Esophagus squamous epithelium (tissue), 5 donors: ENCODE measurements around the gene MED13L. TPM values are rescaled to one million over a fixed set of nuclear protein-coding genes. Genes with fewer than 3 reads are reported as not detected.

Experiments used
- DNase-seq: peaks from one replicate; lab custom pipeline; 2025; lab: John Stamatoyannopoulos, UW
- H3K27ac ChIP-seq, 4 donors: fragments of 200-600 bp; sonication (generic); one replicate each; pipeline ENCODE4 v1.5.1; 2016 to 2019; ENCODE audit warnings: mild to moderate bottlenecking in 1 of 4
- H3K27me3 ChIP-seq, 4 donors: fragments of 200-600 bp; sonication (generic); 1 replicate in 3 of 4; 2 replicates in 1 of 4; pipeline versions ENCODE4 v1.5.1 to v1.6.0; 2017 to 2021; ENCODE audit warnings: antibody characterized with exemption in 1 of 4
- H3K36me3 ChIP-seq, 3 donors: fragments of 200-600 bp; sonication (generic); one replicate each; pipeline ENCODE4 v1.5.1; 2016 to 2019
- H3K4me1 ChIP-seq, 3 donors: fragments of 200-600 bp; sonication (generic); one replicate each; pipeline ENCODE4 v1.5.1; 2017 to 2019
- H3K4me3 ChIP-seq, 4 donors: fragments of 200-600 bp; sonication (generic); 1 replicate in 3 of 4; 2 replicates in 1 of 4; pipeline ENCODE4 v1.5.1; 2016 to 2019; ENCODE audit warnings: mild to moderate bottlenecking in 2 of 4, moderate library complexity in 1 of 4
- H3K9me3 ChIP-seq, 3 donors: fragments of 200-600 bp; sonication (generic); one replicate each; pipeline ENCODE4 v1.5.1; 2016 to 2019
- POLR2A ChIP-seq, 4 donors: fragments of 450-650 bp; IDR thresholded peaks; one replicate each; pipeline ENCODE4 v1.6.1; 2017; ENCODE audit warnings: antibody characterized with exemption in 4 of 4, mild to moderate bottlenecking in 4 of 4, moderate library complexity in 3 of 4
- WGBS, 2 donors: methylation state at CpG; one replicate each; pipeline ENCODE4 v1.1.5; 2018; 5-methylcytosine and 5-hydroxymethylcytosine counted together
- intact Hi-C: fragments of 100-400 bp; cut with DNase I; formaldehyde crosslinking; loops from one replicate; pipeline ENCODE4 v1.15.0; 2022
- total RNA-seq, 4 donors: library from RNA; depleted of rRNA; stranded (reverse); fragments of >200 nt; gene quantifications; one replicate each; pipeline ENCODE4 v1.1.0, GENCODE V29; 2016
- TF ChIP-seq, protein P1 (sequence below), 6 experiments: fragments of 450-650 bp in 4 of 6; fragments of 200-600 bp in 2 of 6; sonication (generic) in 2 of 6; IDR thresholded peaks; one replicate each; pipeline ENCODE4 v1.5.1; 2016 to 2019; ENCODE audit warnings: antibody characterized with exemption in 6 of 6, mild to moderate bottlenecking in 4 of 6, moderate library complexity in 4 of 6
- donor health status: DM: yes; HTN: yes; CAD: no.

Gene MED13L
- total RNA-seq, 4 donors from 2014 or later: 52.2 to 137 (median 62.1) TPM

DNA sequence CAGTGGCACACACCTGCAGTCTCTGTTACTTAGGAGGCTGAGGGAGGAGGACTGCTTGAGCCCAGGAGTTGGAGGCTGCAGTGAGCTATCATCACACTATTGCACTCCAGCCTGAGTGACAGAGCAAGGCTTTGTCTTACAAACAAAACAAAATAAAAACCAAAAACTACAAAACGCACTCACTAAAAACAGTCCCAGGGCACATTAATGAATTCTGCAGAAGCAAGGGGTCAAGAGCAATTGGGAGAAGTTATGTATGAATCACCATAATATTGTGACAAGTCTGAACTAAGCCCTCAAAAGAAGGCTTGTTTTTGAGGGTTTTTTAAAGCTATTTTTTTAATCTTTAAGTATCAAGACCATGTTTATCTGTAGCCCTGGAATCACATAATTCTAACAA, 201.1 kb downstream of the MED13L start:
- H3K4me3 ChIP-seq: no peak overlapping the region
- H3K27me3 ChIP-seq: no peaks in the 10 kb centered on the region
- TF ChIP-seq, protein P1, sequence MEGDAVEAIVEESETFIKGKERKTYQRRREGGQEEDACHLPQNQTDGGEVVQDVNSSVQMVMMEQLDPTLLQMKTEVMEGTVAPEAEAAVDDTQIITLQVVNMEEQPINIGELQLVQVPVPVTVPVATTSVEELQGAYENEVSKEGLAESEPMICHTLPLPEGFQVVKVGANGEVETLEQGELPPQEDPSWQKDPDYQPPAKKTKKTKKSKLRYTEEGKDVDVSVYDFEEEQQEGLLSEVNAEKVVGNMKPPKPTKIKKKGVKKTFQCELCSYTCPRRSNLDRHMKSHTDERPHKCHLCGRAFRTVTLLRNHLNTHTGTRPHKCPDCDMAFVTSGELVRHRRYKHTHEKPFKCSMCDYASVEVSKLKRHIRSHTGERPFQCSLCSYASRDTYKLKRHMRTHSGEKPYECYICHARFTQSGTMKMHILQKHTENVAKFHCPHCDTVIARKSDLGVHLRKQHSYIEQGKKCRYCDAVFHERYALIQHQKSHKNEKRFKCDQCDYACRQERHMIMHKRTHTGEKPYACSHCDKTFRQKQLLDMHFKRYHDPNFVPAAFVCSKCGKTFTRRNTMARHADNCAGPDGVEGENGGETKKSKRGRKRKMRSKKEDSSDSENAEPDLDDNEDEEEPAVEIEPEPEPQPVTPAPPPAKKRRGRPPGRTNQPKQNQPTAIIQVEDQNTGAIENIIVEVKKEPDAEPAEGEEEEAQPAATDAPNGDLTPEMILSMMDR (IDR thresholded peaks at IDR 0.05): no peak
- TF ChIP-seq POLR2A (IDR thresholded peaks at IDR 0.05): no peak
- peaks cover 0 to 9% (median 0%) of the 10 kb centered on the region in 3 donors for H3K36me3 ChIP-seq
- no peak overlapping the region for H3K27ac ChIP-seq
- WGBS, 2 donors: 69 to 85% methylated on average over 1 of the region's 1 CpG
- no peak for DNase-seq
- H3K9me3 ChIP-seq: no peaks in the 10 kb centered on the region
- intact Hi-C loops: no loop called here
- peaks cover 0 to 18% (median 3%) of the 10 kb centered on the region in 3 donors for H3K4me1 ChIP-seq

GRCh38 chr12:116074686-116075085, 202.8 kb downstream of the MED13L start:
- TF ChIP-seq, protein P1 (IDR thresholded peaks at IDR 0.05): no peak
- TF ChIP-seq POLR2A (IDR thresholded peaks at IDR 0.05): no peak
- intact Hi-C loops: no loop called here
- 94 to 95% methylated on average over 1 of the region's 1 CpG for WGBS, 2 donors

DNA sequence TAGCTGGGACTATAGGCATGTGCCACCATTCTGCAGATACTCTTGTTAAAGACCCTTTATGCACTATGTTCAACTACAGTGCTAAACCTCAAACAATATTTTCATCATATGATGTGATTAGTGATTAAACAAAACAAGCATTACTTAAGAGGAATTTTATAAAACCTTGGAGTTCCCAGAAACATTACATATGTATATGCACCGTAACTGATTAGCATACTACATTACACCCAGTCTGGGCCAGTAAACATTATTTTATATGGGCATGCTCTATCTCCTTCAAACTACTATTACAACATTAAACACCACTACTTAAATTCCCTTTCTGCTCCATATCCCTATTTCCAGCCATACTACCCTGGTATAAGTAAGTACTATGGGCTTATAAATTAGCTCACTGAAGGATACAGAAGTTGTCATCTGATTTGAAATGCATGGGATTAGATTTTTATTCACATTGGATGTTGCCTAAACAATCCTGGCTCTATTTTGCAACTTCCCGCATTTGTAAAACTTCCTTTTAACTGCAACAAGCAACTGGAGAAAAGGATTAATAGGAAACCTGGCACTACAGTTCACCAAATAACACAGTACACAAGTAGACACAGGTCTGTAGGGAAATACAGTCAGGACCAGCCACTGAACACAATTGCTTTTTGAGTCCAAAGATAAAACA, 205.8 kb downstream of the MED13L start:
- Histone ChIP-seq H3K27ac (no peak overlapping the region), H3K4me3 (no peak overlapping the region), H3K27me3 (no peaks in the 10 kb centered on the region), H3K36me3 (no peaks in the 10 kb centered on the region), H3K9me3 (no peaks in the 10 kb centered on the region), H3K4me1 (peaks cover 0 to 26% (median 8%) of the 10 kb centered on the region in 3 donors)
- TF ChIP-seq POLR2A (IDR thresholded peaks at IDR 0.05): no peak
- TF ChIP-seq, protein P1 (IDR thresholded peaks at IDR 0.05): no peak
- no peak for DNase-seq
- 63 to 71% methylated on average over 2 of the region's 2 CpGs for WGBS, 2 donors
- intact Hi-C loops: no loop called here

More at GRCh38 chr12:116074686-116075085, 202.8 kb downstream of the MED13L start:
- H3K4me3 ChIP-seq: no peak overlapping the region
- no peaks in the 10 kb centered on the region for H3K9me3 ChIP-seq
- peaks cover 0 to 24% (median 8%) of the 10 kb centered on the region in 3 donors for H3K4me1 ChIP-seq
- no peak for DNase-seq
- no peak overlapping the region for H3K27ac ChIP-seq
- H3K27me3 ChIP-seq: no peaks in the 10 kb centered on the region
- H3K36me3 ChIP-seq: peaks cover 0 to 6% (median 0%) of the 10 kb centered on the region in 3 donors

- H3K4me1 ChIP-seq: peaks cover 2 to 36% (median 16%) of the 10 kb centered on the region in 3 donors
- H3K27ac ChIP-seq: no peak overlapping the region
- H3K36me3 ChIP-seq: no peaks in the 10 kb centered on the region
- no peak overlapping the region for H3K4me3 ChIP-seq
- TF ChIP-seq POLR2A (IDR thresholded peaks at IDR 0.05): no peak
- TF ChIP-seq, protein P1 (IDR thresholded peaks at IDR 0.05): no peak
- H3K27me3 ChIP-seq: no peaks in the 10 kb centered on the region
- intact Hi-C loops: no loop called here
- H3K9me3 ChIP-seq: no peaks in the 10 kb centered on the region
- DNase-seq: no peak
- 95 to 96% methylated on average over 3 of the region's 3 CpGs for WGBS, 2 donors
Observed at GRCh38 chr12:116070444-116070843, 207.0 kb downstream of the MED13L start.

DNA sequence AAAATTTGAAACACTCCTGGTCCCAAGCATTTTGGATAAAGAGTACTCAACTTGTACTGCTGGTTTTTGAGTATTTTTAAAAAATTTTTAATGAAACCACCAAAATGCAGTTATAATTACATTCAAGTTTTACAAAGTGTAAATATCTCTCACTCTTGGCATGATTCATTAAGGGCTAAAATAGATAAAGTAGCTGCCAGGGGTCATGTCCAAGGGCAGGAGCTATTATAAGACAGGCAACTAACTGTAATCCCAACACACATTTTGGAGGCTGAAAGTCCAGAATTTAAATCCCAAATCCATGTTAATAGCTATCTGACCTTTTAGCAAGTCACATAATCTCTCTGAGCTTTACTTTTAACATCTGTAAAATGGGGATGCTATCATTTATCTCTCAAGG, 207.6 kb downstream of the MED13L start:
- peaks cover 3 to 36% (median 18%) of the 10 kb centered on the region in 3 donors for H3K4me1 ChIP-seq
- H3K9me3 ChIP-seq: no peaks in the 10 kb centered on the region
- no peak overlapping the region for H3K4me3 ChIP-seq
- TF ChIP-seq POLR2A (IDR thresholded peaks at IDR 0.05): no peak
- TF ChIP-seq, protein P1 (IDR thresholded peaks at IDR 0.05): no peak
- DNase-seq: no peak
- no peaks in the 10 kb centered on the region for H3K27me3 ChIP-seq
- no peak overlapping the region for H3K27ac ChIP-seq
- H3K36me3 ChIP-seq: no peaks in the 10 kb centered on the region
- intact Hi-C loops: no loop called here
